SK-N-MC (cell line): Measurements from ENCODE around the gene TAF3.

Source experiments
- DNase-seq: peaks from one replicate; pipeline ENCODE4 v3.0.0-alpha.2; 2011; ENCODE audit warnings: low read depth, low spot score
- H3K27ac ChIP-seq: fragments of 200-600 bp; sonication (generic); 2 replicates; pipeline ENCODE4 v1.5.1; 2016; ENCODE audit warnings: mixed run types
- H3K36me3 ChIP-seq: fragments of 200-600 bp; sonication (generic); 2 replicates; pipeline ENCODE4 v1.6.1; 2017; ENCODE audit warnings: antibody characterized with exemption, low read length, mixed read lengths; ENCODE audit not compliant: insufficient read depth
- H3K4me3 ChIP-seq: fragments of 200-600 bp; sonication (generic); 2 replicates; pipeline ENCODE4 v1.5.1; 2016
- H3K9ac ChIP-seq: fragments of 200-600 bp; sonication (generic); 2 replicates; pipeline ENCODE4 v1.8.0; 2017; ENCODE audit warnings: mixed run types, mixed read lengths; ENCODE audit not compliant: insufficient read length
- H3K9me3 ChIP-seq: fragments of 200-600 bp; sonication (generic); 2 replicates; pipeline ENCODE4 v1.6.1; 2017; ENCODE audit warnings: low read depth, mild to moderate bottlenecking, antibody characterized with exemption, low read length, moderate library complexity, mixed read lengths
- EZH2 ChIP-seq: fragments of 200-600 bp; sonication (generic); IDR thresholded peaks from one replicate; pipeline ENCODE4 v1.6.1; 2017; ENCODE audit warnings: antibody characterized with exemption
- FOXP2 ChIP-seq: optimal IDR thresholded peaks from 2 replicates; pipeline ENCODE3; 2011; ENCODE audit warnings: mild to moderate bottlenecking, moderate library complexity; ENCODE audit not compliant: insufficient read depth; ENCODE audit errors: extremely low read length, control extremely low read depth
- POLR2AphosphoS5 ChIP-seq: IDR thresholded peaks from 2 replicates; pipeline ENCODE4 v1.6.1; 2012; ENCODE audit warnings: mild to moderate bottlenecking, low read depth, low read length, borderline replicate concordance

The TAF3 gene

DNA sequence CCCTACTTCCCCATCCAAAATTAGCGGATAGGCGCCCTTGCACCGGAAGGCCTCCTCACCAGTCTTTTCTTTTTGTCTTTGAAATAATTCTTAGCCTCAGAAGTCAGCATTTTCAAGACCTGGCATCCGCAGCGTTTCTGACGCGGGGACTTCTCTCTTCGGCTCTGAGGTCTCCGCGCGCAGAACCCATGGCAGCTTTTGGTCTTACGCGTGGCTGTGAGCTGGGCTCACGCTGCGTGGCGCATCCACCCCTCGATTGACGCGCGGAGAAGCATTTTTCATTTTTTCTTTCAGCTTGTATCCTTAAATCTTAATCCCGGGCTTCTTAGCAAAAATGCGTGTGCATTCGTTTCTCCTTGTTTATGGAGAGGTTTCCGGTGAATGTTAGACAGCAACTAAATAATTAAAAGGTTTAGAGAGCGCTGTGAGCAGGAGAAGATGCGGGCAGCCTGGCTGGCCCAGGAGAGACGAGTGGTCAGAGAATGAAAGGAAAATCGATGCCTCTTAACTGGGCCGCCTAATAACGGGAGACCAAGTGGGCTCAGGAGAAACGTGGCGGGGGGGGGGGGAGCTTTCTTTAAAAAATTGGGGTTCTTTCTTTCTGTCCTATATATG lies 234.1 kb downstream of the TAF3 start:
- no peaks in the 10 kb centered on the region for H3K9me3 ChIP-seq
- no peak for TF ChIP-seq FOXP2
- TF ChIP-seq EZH2: no peak
- TF ChIP-seq POLR2AphosphoS5: no peak
- no peak for DNase-seq
- H3K36me3 ChIP-seq: no peaks in the 10 kb centered on the region
- no peak overlapping the region for H3K9ac ChIP-seq
- no peak overlapping the region for H3K27ac ChIP-seq
- H3K4me3 ChIP-seq: no peak overlapping the region

DNA sequence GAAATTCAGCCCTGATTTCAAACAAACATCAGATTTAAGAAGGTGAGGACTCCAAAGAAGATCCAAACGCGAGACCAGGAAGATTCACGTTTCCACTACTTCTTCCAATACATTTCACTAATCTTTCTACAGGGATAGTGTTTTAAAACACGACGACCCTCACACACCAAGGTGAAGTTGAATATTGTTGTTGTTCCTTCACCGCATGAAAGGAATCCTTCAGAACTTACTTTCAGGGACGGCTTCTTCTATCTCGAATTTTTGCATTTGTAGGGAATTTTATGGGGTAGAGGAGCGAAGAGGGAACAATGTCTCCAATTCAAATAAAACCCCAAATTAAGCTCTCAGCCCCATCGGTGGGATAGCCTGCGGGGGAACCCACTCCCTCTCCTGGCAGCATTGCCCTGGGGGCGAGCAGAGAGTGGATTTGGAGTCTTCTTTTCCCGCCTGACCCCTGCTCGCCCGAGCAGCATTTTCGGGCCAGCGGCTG lies 234.7 kb downstream of the TAF3 start:
- TF ChIP-seq EZH2: no peak
- peak overlapping the region; percentile 81 for H3K4me3 ChIP-seq
- no peaks in the 10 kb centered on the region for H3K9me3 ChIP-seq
- H3K27ac ChIP-seq: no peak overlapping the region
- no peaks in the 10 kb centered on the region for H3K36me3 ChIP-seq
- H3K9ac ChIP-seq: no peak overlapping the region
- DNase-seq: no peak

GRCh38 chr10:8053446-8054243 lies 235.3 kb downstream of the TAF3 start:
- TF ChIP-seq POLR2AphosphoS5: peak; percentile 29; the same call in 1 of the 2 replicates
- TF ChIP-seq EZH2: no peak
- peak; percentile 52 for TF ChIP-seq FOXP2
- H3K36me3 ChIP-seq: no peaks in the 10 kb centered on the region
- no peaks in the 10 kb centered on the region for H3K9me3 ChIP-seq
- H3K4me3 ChIP-seq: peak overlapping the region; percentile 81
- DNase-seq: no peak
- H3K9ac ChIP-seq: peak overlapping the region; percentile 64
- H3K27ac ChIP-seq: no peak overlapping the region

GRCh38 chr10:8054244-8054493 lies 235.9 kb downstream of the TAF3 start:
- H3K27ac ChIP-seq: no peak overlapping the region
- H3K9me3 ChIP-seq: no peaks in the 10 kb centered on the region

GRCh38 chr10:8054494-8055407 lies 236.4 kb downstream of the TAF3 start, which contains the start of gene GATA3:
Gene GATA3, plus strand, starts transcription at chr10:8054688. Its CDS starts 968 bp downstream, at chr10:8055656.
- DNase-seq: no peak
- Histone ChIP-seq H3K4me3 (peak within 1 kb of the TSS; percentile 81), H3K36me3 (no peaks in the 10 kb centered on the region), H3K9ac (peak within 1 kb of the TSS; percentile 64), H3K9me3 (no peaks in the 10 kb centered on the region), H3K27ac (no peak within 1 kb of the TSS)
- TF ChIP-seq FOXP2 (no peak), EZH2 (no peak), POLR2AphosphoS5 (no peak)

More at GRCh38 chr10:8054244-8054493, 235.9 kb downstream of the TAF3 start:
- H3K9ac ChIP-seq: peak overlapping the region; percentile 64
- H3K4me3 ChIP-seq: peak overlapping the region; percentile 81
- H3K36me3 ChIP-seq: no peaks in the 10 kb centered on the region
- TF ChIP-seq EZH2 (no peak), POLR2AphosphoS5 (no peak), FOXP2 (no peak)
- no peak for DNase-seq

DNA sequence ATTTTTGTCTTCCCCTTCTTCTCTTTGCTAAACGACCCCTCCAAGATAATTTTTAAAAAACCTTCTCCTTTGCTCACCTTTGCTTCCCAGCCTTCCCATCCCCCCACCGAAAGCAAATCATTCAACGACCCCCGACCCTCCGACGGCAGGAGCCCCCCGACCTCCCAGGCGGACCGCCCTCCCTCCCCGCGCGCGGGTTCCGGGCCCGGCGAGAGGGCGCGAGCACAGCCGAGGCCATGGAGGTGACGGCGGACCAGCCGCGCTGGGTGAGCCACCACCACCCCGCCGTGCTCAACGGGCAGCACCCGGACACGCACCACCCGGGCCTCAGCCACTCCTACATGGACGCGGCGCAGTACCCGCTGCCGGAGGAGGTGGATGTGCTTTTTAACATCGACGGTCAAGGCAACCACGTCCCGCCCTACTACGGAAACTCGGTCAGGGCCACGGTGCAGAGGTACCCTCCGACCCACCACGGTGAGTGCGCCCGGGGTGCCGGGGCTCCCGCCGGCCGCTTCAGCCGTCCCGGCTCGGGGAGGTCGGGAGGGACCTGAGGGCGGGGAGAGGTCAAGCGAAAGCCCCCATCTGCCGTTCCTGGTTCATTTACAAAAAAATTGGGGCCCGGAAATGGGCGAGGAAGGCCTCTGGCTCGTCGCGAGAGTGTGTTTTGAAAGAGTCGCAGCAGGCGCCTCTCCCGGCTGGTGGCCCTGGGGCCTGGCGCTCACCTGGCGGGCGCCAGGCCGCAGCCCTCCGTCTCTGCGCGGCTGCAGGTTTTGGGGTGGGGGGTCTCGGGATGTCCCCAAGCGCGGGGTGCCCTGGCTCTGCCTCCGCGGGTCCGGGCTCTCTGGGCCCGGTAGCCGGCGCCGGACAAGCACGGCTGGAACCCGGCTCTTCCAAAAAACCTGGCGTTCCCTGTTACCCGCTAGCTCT lies 237.4 kb downstream of the TAF3 start:
- no peaks in the 10 kb centered on the region for H3K9me3 ChIP-seq
- H3K4me3 ChIP-seq: no peak overlapping the region; the same call in 1 of the 2 replicates
- H3K27ac ChIP-seq: no peak overlapping the region
- H3K9ac ChIP-seq: no peak overlapping the region
- no peak for DNase-seq
- no peaks in the 10 kb centered on the region for H3K36me3 ChIP-seq
- TF ChIP-seq EZH2: no peak
- TF ChIP-seq FOXP2: no peak
- TF ChIP-seq POLR2AphosphoS5: no peak

DNA sequence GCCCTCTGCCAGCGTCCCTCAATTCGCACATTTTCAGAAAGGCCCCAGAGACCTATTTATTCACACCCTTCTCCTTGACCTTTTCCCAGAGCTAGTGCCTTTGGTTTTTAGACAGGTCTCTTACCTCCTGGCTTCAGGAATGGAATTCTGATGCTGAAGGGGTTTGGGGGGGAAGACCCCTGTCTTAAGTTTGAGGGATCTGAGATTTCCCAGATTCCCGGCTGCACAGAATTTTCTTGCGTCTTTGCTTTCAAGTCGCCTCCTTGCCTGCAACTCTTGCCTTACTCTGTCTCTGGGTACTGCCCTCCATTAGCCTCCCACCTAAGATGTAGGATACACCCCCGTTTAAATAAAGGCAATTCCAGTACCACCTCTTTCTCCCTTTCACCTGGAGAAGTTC lies 238.1 kb downstream of the TAF3 start:
- no peaks in the 10 kb centered on the region for H3K36me3 ChIP-seq
- no peak overlapping the region for H3K9ac ChIP-seq
- H3K4me3 ChIP-seq: peak overlapping the region; percentile 9

More for the DNA sequence above, 238.1 kb downstream of the TAF3 start:
- TF ChIP-seq FOXP2: no peak
- no peak for TF ChIP-seq POLR2AphosphoS5
- TF ChIP-seq EZH2: no peak
- DNase-seq: no peak
- Histone ChIP-seq H3K27ac (no peak overlapping the region), H3K9me3 (no peaks in the 10 kb centered on the region)
